GM12891 (cell line): ENCODE measurements around the gene DHX38.
"Not testable (repeated sequence)": the region's sequence is repeated elsewhere in the genome, so short reads cannot be mapped to it uniquely, and the experiment has no call there.

Source experiments
- POLR2A ChIP-seq: IDR thresholded peaks from 2 replicates; pipeline ENCODE4 v1.6.1; 2011; ENCODE audit warnings: low read depth, low read length, control low read depth
- SPI1 ChIP-seq: IDR thresholded peaks from 2 replicates; pipeline ENCODE4 v1.6.1; 2011; ENCODE audit warnings: low read depth, low read length, control low read depth
- TAF1 ChIP-seq: IDR thresholded peaks from 2 replicates; pipeline ENCODE4 v1.6.1; 2011; ENCODE audit warnings: low read depth, low read length, control low read depth

GRCh38 chr16:72075067-72075466 lies 18.6 kb upstream of the DHX38 start:
- TF ChIP-seq POLR2A, TAF1, SPI1: not testable (repeated sequence)
